Trophoblast cell (in vitro differentiated cells and primary cell): Measurements from ENCODE around the gene PRKCB.

Experiments used
- DNase-seq, 2 donors: peaks; one replicate each; pipeline ENCODE4 v3.0.0-alpha.2; 2016
- H2AFZ ChIP-seq: 2 replicates; pipeline ENCODE4 v1.6.1; 2013; ENCODE audit warnings: low read length, moderate library complexity, mild to moderate bottlenecking; ENCODE audit not compliant: insufficient read depth, poor library complexity
- H2AK5ac ChIP-seq: 2 replicates; pipeline ENCODE4 v1.6.1; 2013; ENCODE audit warnings: mild to moderate bottlenecking, low read length
- H2BK120ac ChIP-seq: 2 replicates; pipeline ENCODE4 v1.6.1; 2013; ENCODE audit warnings: low read length, mild to moderate bottlenecking, moderate library complexity; ENCODE audit not compliant: insufficient read depth, poor library complexity
- H2BK12ac ChIP-seq: 2 replicates; pipeline ENCODE4 v1.6.1; 2013; ENCODE audit warnings: mild to moderate bottlenecking, low read length, moderate library complexity
- H2BK5ac ChIP-seq: 2 replicates; pipeline ENCODE4 v1.6.1; 2013; ENCODE audit warnings: low read length, low read depth, moderate library complexity, mild to moderate bottlenecking; ENCODE audit not compliant: poor library complexity
- H3K14ac ChIP-seq: 2 replicates; pipeline ENCODE4 v1.6.1; 2013; ENCODE audit warnings: mild to moderate bottlenecking, low read length
- H3K18ac ChIP-seq: 2 replicates; pipeline ENCODE4 v1.6.1; 2013; ENCODE audit warnings: mild to moderate bottlenecking, low read length
- H3K23ac ChIP-seq: 2 replicates; pipeline ENCODE4 v1.6.1; 2013; ENCODE audit warnings: low read length
- H3K27ac ChIP-seq: 2 replicates; pipeline ENCODE4 v1.5.1; 2013; ENCODE audit warnings: low read depth, mild to moderate bottlenecking, inconsistent platforms, low read length, moderate library complexity
- H3K27me3 ChIP-seq: 2 replicates; pipeline ENCODE4 v1.6.1; 2013; ENCODE audit warnings: inconsistent platforms, mild to moderate bottlenecking, low read length, moderate library complexity; ENCODE audit not compliant: insufficient read depth
- H3K36me3 ChIP-seq, 2 experiments: 1 replicate in 1 of 2; 2 replicates in 1 of 2; pipeline ENCODE4 v1.6.1; 2013; ENCODE audit warnings: low read length in 2 of 2, mild to moderate bottlenecking in 2 of 2, moderate library complexity in 1 of 2; ENCODE audit not compliant: insufficient read depth in 2 of 2, control insufficient read depth in 1 of 2
- H3K4ac ChIP-seq: 2 replicates; pipeline ENCODE4 v1.6.1; 2013; ENCODE audit warnings: low read depth, mild to moderate bottlenecking, low read length, moderate library complexity
- H3K4me1 ChIP-seq, 2 experiments: 1 replicate in 1 of 2; 2 replicates in 1 of 2; pipeline ENCODE4 v1.6.1; 2013; ENCODE audit warnings: low read length in 2 of 2, mild to moderate bottlenecking in 2 of 2, moderate library complexity in 1 of 2; ENCODE audit not compliant: insufficient read depth in 2 of 2, control insufficient read depth in 1 of 2
- H3K4me2 ChIP-seq: 2 replicates; pipeline ENCODE4 v1.6.1; 2013; ENCODE audit warnings: inconsistent platforms, mild to moderate bottlenecking, low read length, moderate library complexity
- H3K4me3 ChIP-seq: 2 replicates; pipeline ENCODE4 v1.5.1; 2013; ENCODE audit warnings: mild to moderate bottlenecking, low read depth, low read length, inconsistent platforms
- H3K79me1 ChIP-seq: one replicate; pipeline ENCODE4 v1.6.1; 2013; ENCODE audit warnings: low read length
- H3K79me2 ChIP-seq: 2 replicates; pipeline ENCODE4 v1.6.1; 2013; ENCODE audit warnings: low read length, mild to moderate bottlenecking; ENCODE audit not compliant: control insufficient read depth, insufficient read depth, poor library complexity
- H3K9ac ChIP-seq: 2 replicates; pipeline ENCODE4 v1.6.1; 2013; ENCODE audit warnings: mild to moderate bottlenecking, low read length
- H3K9me3 ChIP-seq: 2 replicates; pipeline ENCODE4 v1.6.1; 2013; ENCODE audit warnings: low read depth, mild to moderate bottlenecking, control low read depth, inconsistent platforms, low read length; ENCODE audit not compliant: insufficient read depth
- H4K12ac ChIP-seq: 2 replicates; pipeline ENCODE4 v1.6.1; 2013; ENCODE audit warnings: low read depth, mild to moderate bottlenecking, low read length, moderate library complexity
- H4K8ac ChIP-seq: 2 replicates; pipeline ENCODE4 v1.6.1; 2013; ENCODE audit warnings: low read depth, mild to moderate bottlenecking, low read length, moderate library complexity
- H4K91ac ChIP-seq: one replicate; pipeline ENCODE4 v1.6.1; 2013; ENCODE audit warnings: low read depth, mild to moderate bottlenecking, low read length, moderate library complexity
- WGBS: extraction: QIAGEN DNeasy Blood & Tissue Kit; methylation state at CpG from one replicate; pipeline ENCODE4 v1.1.7; 2013; ENCODE audit warnings: missing lambda C conversion rate; ENCODE audit not compliant: insufficient read length, insufficient coverage; ENCODE audit errors: extremely low coverage; 5-methylcytosine and 5-hydroxymethylcytosine counted together

PRKCB gene

GRCh38 chr16:24045641-24046040 lies 209.9 kb downstream of the PRKCB start:
- H3K4ac ChIP-seq = no peak overlapping the region
- no peak overlapping the region for H3K9ac ChIP-seq
- no peak overlapping the region for H2AFZ ChIP-seq
- H2BK5ac ChIP-seq = no peak overlapping the region
- no peaks in the 10 kb centered on the region for H3K27me3 ChIP-seq
- no peak overlapping the region for H3K4me2 ChIP-seq
- WGBS = no CpG with 5 or more reads among the region's 12 CpGs
- no peaks in the 10 kb centered on the region for H3K36me3 ChIP-seq
- H3K4me3 ChIP-seq = no peak overlapping the region
- H2AK5ac ChIP-seq = no peak overlapping the region
- no peak overlapping the region for H4K8ac ChIP-seq
- no peak overlapping the region for H3K23ac ChIP-seq
- no peak overlapping the region for H4K91ac ChIP-seq
- no peak overlapping the region for H2BK120ac ChIP-seq
- no peaks in the 10 kb centered on the region for H3K79me2 ChIP-seq
- H4K12ac ChIP-seq = no peak overlapping the region
- H3K4me1 ChIP-seq = no peaks in the 10 kb centered on the region
- H3K14ac ChIP-seq = no peak overlapping the region
- no peak overlapping the region for H2BK12ac ChIP-seq
- H3K9me3 ChIP-seq = peaks cover 1% of the 10 kb centered on the region
- DNase-seq = peak in 1 of 2 donors; percentile 16
- H3K79me1 ChIP-seq = no peaks in the 10 kb centered on the region
- no peak overlapping the region for H3K27ac ChIP-seq
- H3K18ac ChIP-seq = no peak overlapping the region

- Histone ChIP-seq H2AFZ (no peak overlapping the region), H2AK5ac (no peak overlapping the region), H4K8ac (no peak overlapping the region), H2BK12ac (no peak overlapping the region), H3K36me3 (no peaks in the 10 kb centered on the region), H3K9me3 (no peaks in the 10 kb centered on the region), H3K79me2 (no peaks in the 10 kb centered on the region), H2BK120ac (no peak overlapping the region), H2BK5ac (no peak overlapping the region), H4K12ac (no peak overlapping the region), H3K4me1 (no peaks in the 10 kb centered on the region), H3K4me3 (no peak overlapping the region), H3K4ac (no peak overlapping the region), H3K79me1 (no peaks in the 10 kb centered on the region), H3K27me3 (no peaks in the 10 kb centered on the region), H3K14ac (no peak overlapping the region), H3K27ac (no peak overlapping the region), H3K18ac (no peak overlapping the region), H4K91ac (no peak overlapping the region), H3K23ac (no peak overlapping the region), H3K9ac (no peak overlapping the region), H3K4me2 (no peak overlapping the region)
- WGBS = no CpG with 5 or more reads among the region's 4 CpGs
- no peak for DNase-seq
Observed at GRCh38 chr16:24046442-24046841, 210.7 kb downstream of the PRKCB start.

- H3K4me1 ChIP-seq = no peaks in the 10 kb centered on the region
- no peak overlapping the region for H2AFZ ChIP-seq
- no peak overlapping the region for H4K12ac ChIP-seq
- no peak overlapping the region for H3K27ac ChIP-seq
- H3K36me3 ChIP-seq = no peaks in the 10 kb centered on the region
- no peak overlapping the region for H3K14ac ChIP-seq
- no CpG with 5 or more reads among the region's 5 CpGs for WGBS
- no peak overlapping the region for H4K8ac ChIP-seq
- H3K18ac ChIP-seq = no peak overlapping the region
- H2BK12ac ChIP-seq = no peak overlapping the region
- H3K9me3 ChIP-seq = no peaks in the 10 kb centered on the region
- H2AK5ac ChIP-seq = no peak overlapping the region
- H3K79me1 ChIP-seq = no peaks in the 10 kb centered on the region
- no peak overlapping the region for H4K91ac ChIP-seq
- H3K23ac ChIP-seq = no peak overlapping the region
- H3K27me3 ChIP-seq = no peaks in the 10 kb centered on the region
- no peaks in the 10 kb centered on the region for H3K79me2 ChIP-seq
- H3K9ac ChIP-seq = no peak overlapping the region
- no peak overlapping the region for H3K4ac ChIP-seq
- H3K4me2 ChIP-seq = no peak overlapping the region
- no peak overlapping the region for H2BK5ac ChIP-seq
- no peak overlapping the region for H3K4me3 ChIP-seq
- DNase-seq = no peak
- H2BK120ac ChIP-seq = no peak overlapping the region
Observed at GRCh38 chr16:24049113-24049512, 213.3 kb downstream of the PRKCB start.

GRCh38 chr16:24051125-24051524 lies 215.3 kb downstream of the PRKCB start:
- no peak overlapping the region for H3K18ac ChIP-seq
- no peak overlapping the region for H2AK5ac ChIP-seq
- no peaks in the 10 kb centered on the region for H3K9me3 ChIP-seq
- no peak overlapping the region for H2BK5ac ChIP-seq
- no peaks in the 10 kb centered on the region for H3K36me3 ChIP-seq
- H3K4me1 ChIP-seq = no peaks in the 10 kb centered on the region
- H3K4me3 ChIP-seq = no peak overlapping the region
- no peaks in the 10 kb centered on the region for H3K79me1 ChIP-seq
- H4K91ac ChIP-seq = no peak overlapping the region
- no peak overlapping the region for H3K9ac ChIP-seq
- no peak overlapping the region for H3K14ac ChIP-seq
- no peak overlapping the region for H3K4me2 ChIP-seq
- H3K23ac ChIP-seq = no peak overlapping the region
- no peak overlapping the region for H3K4ac ChIP-seq
- no peak overlapping the region for H4K12ac ChIP-seq
- DNase-seq = no peak
- H3K79me2 ChIP-seq = no peaks in the 10 kb centered on the region
- H2BK12ac ChIP-seq = no peak overlapping the region
- no peak overlapping the region for H3K27ac ChIP-seq
- H4K8ac ChIP-seq = no peak overlapping the region
- H2BK120ac ChIP-seq = no peak overlapping the region
- H2AFZ ChIP-seq = no peak overlapping the region
- no peaks in the 10 kb centered on the region for H3K27me3 ChIP-seq
- no CpG with 5 or more reads among the region's 5 CpGs for WGBS
